Measurements from ENCODE around the gene STH. TPM values are rescaled to one million over a fixed set of nuclear protein-coding genes. Genes with fewer than 3 reads are reported as not detected.

The STH gene
- total RNA-seq, 4 donors from 2014 or later: not detected

DNA sequence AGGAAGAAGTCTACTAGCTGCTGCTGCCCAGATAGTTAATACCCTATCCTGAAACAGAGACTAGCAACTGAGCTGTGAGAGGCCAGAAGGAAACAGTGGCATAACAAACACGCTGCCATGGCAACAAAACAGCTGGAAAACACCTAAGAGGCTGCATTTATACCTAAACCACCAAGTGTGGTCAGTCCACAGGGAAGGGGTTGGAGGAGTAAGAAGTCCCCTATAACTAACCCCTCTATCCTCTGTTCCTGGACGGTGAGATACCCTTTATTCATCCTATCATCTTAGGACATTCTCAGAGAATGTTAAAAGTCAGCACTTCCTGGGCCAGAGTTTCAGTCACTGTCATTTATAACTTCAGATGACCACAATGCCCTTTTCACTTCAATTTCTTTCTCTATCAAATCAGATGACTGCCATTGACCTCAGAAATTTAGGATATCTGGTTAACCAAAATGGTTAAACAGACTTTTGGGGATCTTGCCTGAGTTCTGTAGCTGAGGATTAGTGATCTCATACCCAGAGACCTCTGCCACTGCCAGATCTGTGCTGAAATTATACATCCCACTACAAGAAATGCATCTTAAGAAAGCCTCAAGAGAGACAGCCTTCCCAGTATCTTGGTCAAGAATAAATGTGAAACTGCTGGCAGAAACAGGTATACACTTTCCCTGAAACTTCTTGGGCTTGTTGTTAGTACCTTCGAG is 36.2 kb downstream of the STH start:
- WGBS: 80% methylated on average over 3 of the region's 3 CpGs
- intact Hi-C loops (cut with DNase I): no loop called here
- H3K4me3 ChIP-seq: no peak overlapping the region
- no peaks in the 10 kb centered on the region for H3K9me3 ChIP-seq
- peak overlapping the region in 1 of 4 donors; percentile 7 for H3K27ac ChIP-seq (replicated peaks in 1 of 4)
- peaks cover 66 to 100% (median 96%) of the 10 kb centered on the region in 4 donors for H3K36me3 ChIP-seq
- DNase-seq (ENCODE audit: extremely low spot score): no peak
- peaks cover 12 to 32% (median 24%) of the 10 kb centered on the region in 4 donors for H3K4me1 ChIP-seq
- TF ChIP-seq, protein P1, sequence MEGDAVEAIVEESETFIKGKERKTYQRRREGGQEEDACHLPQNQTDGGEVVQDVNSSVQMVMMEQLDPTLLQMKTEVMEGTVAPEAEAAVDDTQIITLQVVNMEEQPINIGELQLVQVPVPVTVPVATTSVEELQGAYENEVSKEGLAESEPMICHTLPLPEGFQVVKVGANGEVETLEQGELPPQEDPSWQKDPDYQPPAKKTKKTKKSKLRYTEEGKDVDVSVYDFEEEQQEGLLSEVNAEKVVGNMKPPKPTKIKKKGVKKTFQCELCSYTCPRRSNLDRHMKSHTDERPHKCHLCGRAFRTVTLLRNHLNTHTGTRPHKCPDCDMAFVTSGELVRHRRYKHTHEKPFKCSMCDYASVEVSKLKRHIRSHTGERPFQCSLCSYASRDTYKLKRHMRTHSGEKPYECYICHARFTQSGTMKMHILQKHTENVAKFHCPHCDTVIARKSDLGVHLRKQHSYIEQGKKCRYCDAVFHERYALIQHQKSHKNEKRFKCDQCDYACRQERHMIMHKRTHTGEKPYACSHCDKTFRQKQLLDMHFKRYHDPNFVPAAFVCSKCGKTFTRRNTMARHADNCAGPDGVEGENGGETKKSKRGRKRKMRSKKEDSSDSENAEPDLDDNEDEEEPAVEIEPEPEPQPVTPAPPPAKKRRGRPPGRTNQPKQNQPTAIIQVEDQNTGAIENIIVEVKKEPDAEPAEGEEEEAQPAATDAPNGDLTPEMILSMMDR (IDR thresholded peaks at IDR 0.05): no peak
- no peaks in the 10 kb centered on the region for H3K27me3 ChIP-seq

DNA sequence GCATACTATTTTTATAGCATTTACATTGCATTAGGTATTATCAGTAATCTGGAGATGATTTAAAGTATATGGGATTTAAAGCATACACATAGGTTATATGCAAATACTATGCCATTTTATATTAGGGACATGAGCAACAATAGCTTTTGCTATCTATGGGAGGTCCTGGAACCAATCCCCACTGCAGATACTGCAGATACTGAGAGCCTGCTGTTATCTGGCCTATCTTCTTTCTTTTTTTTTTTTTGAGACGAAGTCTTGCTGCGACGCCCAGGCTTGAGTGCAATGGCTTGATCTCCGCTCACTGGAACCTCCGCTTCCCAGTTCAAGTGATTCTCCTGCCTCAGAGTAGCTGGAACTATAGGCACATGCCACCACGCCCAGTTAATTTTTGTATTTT is 37.4 kb downstream of the STH start:
- Histone ChIP-seq H3K4me1 (peaks cover 12 to 33% (median 24%) of the 10 kb centered on the region in 4 donors), H3K9me3 (no peaks in the 10 kb centered on the region), H3K36me3 (peaks cover 55 to 94% (median 87%) of the 10 kb centered on the region in 4 donors), H3K4me3 (no peak overlapping the region), H3K27me3 (no peaks in the 10 kb centered on the region), H3K27ac (replicated peaks in 1 of 4) (no peak overlapping the region)
- no peak for TF ChIP-seq POLR2AphosphoS5 (IDR thresholded peaks at IDR 0.05)
- no peak for TF ChIP-seq POLR2A (IDR thresholded peaks at IDR 0.05; ENCODE audit: low read depth)
- intact Hi-C loops (cut with DNase I): no loop called here
- WGBS: 92% methylated on average over 6 of the region's 6 CpGs
- no peak for DNase-seq (ENCODE audit: extremely low spot score)

DNA sequence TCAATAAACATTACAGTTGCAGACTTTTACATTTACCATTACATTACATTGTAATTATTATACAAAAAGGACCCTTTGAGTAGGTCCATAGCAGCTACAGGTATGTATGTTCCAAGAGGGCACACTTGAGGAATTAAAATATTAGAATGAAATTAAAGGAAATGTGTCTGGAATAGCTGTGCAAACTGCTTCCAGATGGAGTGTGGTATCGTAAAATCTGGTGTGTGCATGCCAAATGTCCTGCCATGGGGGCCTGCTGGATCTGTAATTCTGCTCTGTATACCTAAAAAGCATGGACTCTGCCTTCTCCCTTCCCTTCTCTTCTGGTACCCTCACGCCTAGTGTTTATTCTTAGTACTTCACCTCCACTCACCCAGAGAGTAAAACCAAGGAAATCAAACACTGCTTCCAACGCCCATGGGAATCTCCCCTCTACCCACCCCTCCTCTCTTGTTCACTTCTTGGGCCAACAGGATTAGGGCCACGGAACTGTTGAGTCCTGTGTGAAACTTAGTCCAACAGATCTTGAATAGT is 38.7 kb downstream of the STH start:
- WGBS: 68% methylated on average over 4 of the region's 4 CpGs
- Histone ChIP-seq H3K4me1 (peaks cover 12 to 35% (median 26%) of the 10 kb centered on the region in 4 donors), H3K9me3 (no peaks in the 10 kb centered on the region), H3K4me3 (no peak overlapping the region), H3K27me3 (no peaks in the 10 kb centered on the region), H3K36me3 (peaks cover 44 to 90% (median 80%) of the 10 kb centered on the region in 4 donors), H3K27ac (replicated peaks in 1 of 4) (no peak overlapping the region)
- TF ChIP-seq, protein P1 (IDR thresholded peaks at IDR 0.05): no peak
- no peak for TF ChIP-seq POLR2A (IDR thresholded peaks at IDR 0.05; ENCODE audit: low read depth)
- no peak for DNase-seq (ENCODE audit: extremely low spot score)
- intact Hi-C loops (cut with DNase I): no loop called here

DNA sequence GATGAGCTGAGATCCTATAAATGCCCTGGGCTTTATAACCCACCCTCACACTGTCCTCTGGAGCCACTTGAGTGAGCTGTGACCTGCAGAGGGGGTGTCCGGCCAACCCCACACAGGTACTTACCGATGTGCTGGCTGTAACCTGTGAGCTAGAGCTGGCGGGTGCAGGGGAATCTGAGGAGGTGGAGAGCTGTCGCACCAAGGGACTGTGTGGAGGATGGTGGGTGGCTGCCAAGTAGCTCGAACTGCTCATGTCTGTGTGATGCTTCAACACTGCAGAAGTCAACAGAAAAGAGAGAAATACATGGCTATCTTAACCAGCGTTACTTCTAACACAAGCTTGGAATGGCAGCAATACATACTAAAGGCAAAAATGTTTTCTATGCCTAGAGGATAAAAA is 39.4 kb downstream of the STH start:
- no peak overlapping the region for H3K4me3 ChIP-seq
- H3K27ac ChIP-seq (replicated peaks in 1 of 4): no peak overlapping the region
- 85% methylated on average over 6 of the region's 6 CpGs for WGBS
- peaks cover 16 to 41% (median 32%) of the 10 kb centered on the region in 4 donors for H3K4me1 ChIP-seq
- H3K36me3 ChIP-seq: peaks cover 38 to 84% (median 77%) of the 10 kb centered on the region in 4 donors
- no peak for DNase-seq (ENCODE audit: extremely low spot score)
- H3K9me3 ChIP-seq: no peaks in the 10 kb centered on the region
- intact Hi-C loops (cut with DNase I): no loop called here
- no peaks in the 10 kb centered on the region for H3K27me3 ChIP-seq
- no peak for TF ChIP-seq POLR2AphosphoS5 (IDR thresholded peaks at IDR 0.05)

DNA sequence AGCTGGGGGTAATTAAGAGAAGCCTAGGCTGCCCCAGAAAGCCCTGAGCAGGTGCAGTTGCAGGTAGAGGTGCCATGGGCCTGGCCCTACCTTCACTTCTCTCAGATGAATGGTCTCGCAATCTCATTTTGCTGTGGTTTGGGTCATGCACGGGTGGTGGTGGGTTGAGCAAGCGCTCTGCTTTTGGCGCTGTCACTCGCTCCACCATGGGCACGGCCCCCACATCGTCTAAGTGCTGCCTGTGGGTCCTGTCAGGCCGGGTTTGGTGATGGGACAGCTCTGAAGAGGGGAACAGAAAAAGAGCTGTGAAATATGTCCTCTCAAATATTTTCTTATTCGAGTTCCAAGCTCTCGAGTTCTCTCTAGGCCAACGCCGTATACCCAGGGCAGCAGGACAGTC is 39.9 kb downstream of the STH start:
- TF ChIP-seq POLR2A (IDR thresholded peaks at IDR 0.05; ENCODE audit: low read depth) (no peak), POLR2AphosphoS5 (IDR thresholded peaks at IDR 0.05) (no peak)
- TF ChIP-seq, protein P1 (IDR thresholded peaks at IDR 0.05): no peak
- intact Hi-C loops (cut with DNase I): no loop called here
- Histone ChIP-seq H3K27ac (replicated peaks in 1 of 4) (peak overlapping the region in 1 of 4 donors; percentile 53), H3K4me1 (peaks cover 21 to 46% (median 37%) of the 10 kb centered on the region in 4 donors), H3K27me3 (no peaks in the 10 kb centered on the region), H3K4me3 (no peak overlapping the region), H3K36me3 (peaks cover 33 to 80% (median 71%) of the 10 kb centered on the region in 4 donors), H3K9me3 (no peaks in the 10 kb centered on the region)
- WGBS: 87% methylated on average over 11 of the region's 12 CpGs
- no peak for DNase-seq (ENCODE audit: extremely low spot score)

All from esophagus muscularis mucosa (tissue), 4 donors.